ENCODE measurements around the gene DENND4C. TPM values are rescaled to one million over a fixed set of nuclear protein-coding genes. Genes with fewer than 3 reads are reported as not detected.
A peak's percentile ranks its signal among the peaks of the same experiment; 100 is the strongest.
"Not testable (repeated sequence)": the region's sequence is repeated elsewhere in the genome, so short reads cannot be mapped to it uniquely, and the experiment has no call there.

Gene DENND4C
- polyA plus RNA-seq, 2 of the 4 experiments (the other 2 are of a cell fraction): 17.4 to 44.1 TPM

DNA sequence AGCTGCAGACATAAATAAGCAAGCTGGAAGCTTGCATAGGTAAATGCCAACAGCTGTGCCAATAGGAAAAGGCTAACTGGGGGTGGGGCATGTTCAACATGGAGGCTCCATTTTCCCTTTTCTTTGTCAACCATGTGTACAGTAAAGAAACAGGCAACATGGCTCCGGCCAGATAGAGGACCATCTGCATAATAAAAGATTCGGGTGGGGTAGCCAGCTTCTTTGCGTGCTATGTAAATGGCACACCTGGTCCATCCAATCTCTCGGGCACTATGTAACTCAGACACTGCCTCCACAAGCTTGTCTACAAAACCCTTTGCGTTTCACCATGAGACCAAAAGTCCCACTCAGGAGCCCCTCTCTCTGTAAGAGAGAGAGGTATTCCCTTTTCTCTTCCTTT lies 41.7 kb upstream of the DENND4C start:
- WGBS (ENCODE audit: missing lambda C conversion rate): 94% methylated on average over 5 of the region's 5 CpGs
- H3K4me2 ChIP-seq: no peak overlapping the region
- peak overlapping the region in 1 of 2 experiments; percentile 57; a peak in 4 of 6 replicates for H3K27ac ChIP-seq
- peaks cover 41% of the 10 kb centered on the region for H3K4me1 ChIP-seq
- no peak for DNase-seq (ENCODE audit: low read depth in 1 of 2, low spot score in 1 of 2)
- no peaks in the 10 kb centered on the region for H3K9me3 ChIP-seq
- CTCF ChIA-PET: no interaction called here
- TF ChIP-seq CBX8 (IDR thresholded peaks at IDR 0.05): no peak
- TF ChIP-seq FOSL2 (IDR thresholded peaks at IDR 0.05): no peak
- TF ChIP-seq FOSL2 (CRISPR knock-in tag; IDR thresholded peaks at IDR 0.05): no peak
- TF ChIP-seq HEYL (CRISPR knock-in tag; IDR thresholded peaks at IDR 0.05): no peak
- TF ChIP-seq NFE2L2 (conservative IDR thresholded peaks at IDR 0.05; ENCODE audit: low read length): no peak
- no peak for TF ChIP-seq CEBPB (IDR thresholded peaks at IDR 0.05)
- POLR2A ChIA-PET: no interaction called here
- no peak for ATAC-seq
- no peak for FAIRE-seq
- H3K4me3 ChIP-seq: no peak overlapping the region

DNA sequence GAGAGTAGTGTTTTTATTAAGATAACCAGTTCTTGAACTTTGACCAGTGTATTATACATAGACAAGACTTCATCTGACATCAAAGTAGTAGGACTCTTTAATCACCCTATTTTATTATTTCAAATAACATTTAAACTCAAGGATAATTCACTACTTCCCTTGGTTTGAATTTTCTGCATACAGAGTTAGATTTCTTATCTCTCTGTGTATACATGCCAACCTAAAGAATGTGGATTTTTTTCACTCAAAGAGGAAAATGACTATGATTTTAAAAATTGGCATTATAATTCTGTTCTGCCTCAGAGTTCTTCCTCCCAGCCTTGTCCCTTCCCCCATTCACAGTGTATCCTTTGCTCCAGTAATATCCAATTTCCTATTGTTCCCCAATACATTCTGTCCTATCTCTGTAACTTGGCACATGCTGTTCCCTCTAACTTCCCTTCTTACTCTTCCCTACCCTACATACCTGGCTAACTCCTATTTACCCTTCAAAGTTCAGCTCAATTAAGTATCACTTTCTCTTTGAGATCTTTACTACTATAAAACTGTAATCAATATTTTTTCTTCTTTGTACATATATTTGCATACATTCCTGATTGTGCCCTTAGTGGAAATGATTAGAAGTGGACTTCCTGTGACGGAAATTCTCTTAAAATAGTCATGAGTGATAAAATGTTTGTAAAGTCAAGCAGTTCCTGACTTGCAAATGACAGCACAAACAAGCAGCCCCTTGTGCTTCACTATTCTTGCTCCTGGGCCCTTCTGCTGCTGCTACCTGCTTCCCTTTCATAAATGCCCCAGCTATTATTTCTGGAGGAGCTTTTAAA lies 38.1 kb upstream of the DENND4C start:
- Histone ChIP-seq H3K4me2 (peak overlapping the region; percentile 31; the same call in 2 of the 3 replicates), H3K4me3 (no peak overlapping the region), H3K9me3 (no peaks in the 10 kb centered on the region), H3K27ac (peak overlapping the region in 1 of 2 experiments; percentile 55; a peak in 1 of 6 replicates), H3K4me1 (peaks cover 15% of the 10 kb centered on the region)
- DNase-seq (ENCODE audit: low read depth in 1 of 2, low spot score in 1 of 2) (no peak), ATAC-seq (no peak), FAIRE-seq (no peak)
- TF ChIP-seq HEYL (CRISPR knock-in tag; IDR thresholded peaks at IDR 0.05): no peak
- no peak for TF ChIP-seq CBX2 (IDR thresholded peaks at IDR 0.05; ENCODE audit: borderline replicate concordance, low read depth)
- TF ChIP-seq KDM5A (IDR thresholded peaks at IDR 0.05): no peak
- 93% methylated on average over 1 of the region's 1 CpG for WGBS (ENCODE audit: missing lambda C conversion rate)
- ChIA-PET POLR2A (no interaction called here), CTCF (interaction anchor here (1.0 kb wide), 1 partner anchor 9 kb away, joined by 3 read pairs; no protein-coding TSS in a partner anchor)

DNA sequence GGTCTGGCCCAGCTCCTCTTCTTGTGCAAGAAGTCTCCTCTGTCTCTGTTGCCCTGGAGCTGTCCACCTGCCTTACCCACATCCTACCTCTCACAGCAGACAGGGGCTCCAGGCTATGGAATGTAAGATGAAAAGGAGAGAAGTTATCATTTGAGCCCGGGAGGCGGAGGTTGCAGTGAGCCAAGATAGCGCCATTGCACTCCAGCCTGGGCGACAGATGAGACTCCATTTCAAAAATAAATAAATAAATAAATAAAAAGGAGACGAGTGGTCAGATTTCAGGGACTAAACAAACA lies 37.5 kb upstream of the DENND4C start:
- TF ChIP-seq POLR2A (IDR thresholded peaks at IDR 0.05; ENCODE audit: low read length): no peak
- TF ChIP-seq HOXB5 (CRISPR knock-in tag; IDR thresholded peaks at IDR 0.05): no peak
- no peak for TF ChIP-seq RFX5 (IDR thresholded peaks at IDR 0.05)
- no peak for TF ChIP-seq TFCP2L1 (CRISPR knock-in tag; IDR thresholded peaks at IDR 0.05)
- no peak for TF ChIP-seq HOXB13 (CRISPR knock-in tag; IDR thresholded peaks at IDR 0.05; ENCODE audit: low read depth)
- TF ChIP-seq E2F6 (IDR thresholded peaks at IDR 0.05; ENCODE audit: borderline replicate concordance, low read depth): no peak
- no peak for TF ChIP-seq HDAC2 (IDR thresholded peaks at IDR 0.05)
- no peak for TF ChIP-seq SMC3 (IDR thresholded peaks at IDR 0.05)
- TF ChIP-seq SREBF2 (IDR thresholded peaks at IDR 0.05): no peak
- no peak for TF ChIP-seq TP53 (CRISPR knock-in tag; IDR thresholded peaks at IDR 0.05)
- no peak for TF ChIP-seq NFE2L2 (conservative IDR thresholded peaks at IDR 0.05; ENCODE audit: low read length)
- TF ChIP-seq ZC3H11A (IDR thresholded peaks at IDR 0.05): no peak
- no peak for TF ChIP-seq HES2 (IDR thresholded peaks at IDR 0.05)
- TF ChIP-seq ELK1 (IDR thresholded peaks at IDR 0.05; ENCODE audit: low read depth, low read length): no peak
- TF ChIP-seq GATA3 (IDR thresholded peaks at IDR 0.05; ENCODE audit: borderline replicate concordance): no peak
- ChIA-PET CTCF (interaction anchor here (1.0 kb wide), 1 partner anchor 9 kb away, joined by 3 read pairs; no protein-coding TSS in a partner anchor), POLR2A (no interaction called here)
- no peak for ATAC-seq
- no peak for DNase-seq (ENCODE audit: low read depth in 1 of 2, low spot score in 1 of 2)
- H3K4me2 ChIP-seq: no peak overlapping the region; the same call in 2 of the 3 replicates
- peaks cover 15% of the 10 kb centered on the region for H3K4me1 ChIP-seq
- H3K27ac ChIP-seq: peak overlapping the region in 1 of 2 experiments; percentile 55; a peak in 1 of 6 replicates
- H3K9me3 ChIP-seq: no peaks in the 10 kb centered on the region
- FAIRE-seq: no peak
- WGBS (ENCODE audit: missing lambda C conversion rate): 88% methylated on average over 5 of the region's 5 CpGs
- no peak overlapping the region for H3K4me3 ChIP-seq

GRCh38 chr9:19193358-19193973 lies 37.0 kb upstream of the DENND4C start:
- CTCF ChIA-PET: interaction anchor here (1.0 kb wide), 1 partner anchor 10 kb away, joined by 3 read pairs; no protein-coding TSS in a partner anchor
- 94% methylated on average over 2 of the region's 2 CpGs for WGBS (ENCODE audit: missing lambda C conversion rate)
- Histone ChIP-seq H3K4me1 (peaks cover 15% of the 10 kb centered on the region), H3K27ac (peak overlapping the region in 1 of 2 experiments; percentile 2; a peak in 1 of 6 replicates)
- ATAC-seq; H3K4me2 ChIP-seq; H3K4me3 ChIP-seq; H3K9me3 ChIP-seq; FAIRE-seq; DNase-seq (ENCODE audit: low read depth in 1 of 2, low spot score in 1 of 2); POLR2A ChIA-PET: not testable (repeated sequence)
